ENCODE results near the gene PLEKHA6.

PLEKHA6 gene

DNA sequence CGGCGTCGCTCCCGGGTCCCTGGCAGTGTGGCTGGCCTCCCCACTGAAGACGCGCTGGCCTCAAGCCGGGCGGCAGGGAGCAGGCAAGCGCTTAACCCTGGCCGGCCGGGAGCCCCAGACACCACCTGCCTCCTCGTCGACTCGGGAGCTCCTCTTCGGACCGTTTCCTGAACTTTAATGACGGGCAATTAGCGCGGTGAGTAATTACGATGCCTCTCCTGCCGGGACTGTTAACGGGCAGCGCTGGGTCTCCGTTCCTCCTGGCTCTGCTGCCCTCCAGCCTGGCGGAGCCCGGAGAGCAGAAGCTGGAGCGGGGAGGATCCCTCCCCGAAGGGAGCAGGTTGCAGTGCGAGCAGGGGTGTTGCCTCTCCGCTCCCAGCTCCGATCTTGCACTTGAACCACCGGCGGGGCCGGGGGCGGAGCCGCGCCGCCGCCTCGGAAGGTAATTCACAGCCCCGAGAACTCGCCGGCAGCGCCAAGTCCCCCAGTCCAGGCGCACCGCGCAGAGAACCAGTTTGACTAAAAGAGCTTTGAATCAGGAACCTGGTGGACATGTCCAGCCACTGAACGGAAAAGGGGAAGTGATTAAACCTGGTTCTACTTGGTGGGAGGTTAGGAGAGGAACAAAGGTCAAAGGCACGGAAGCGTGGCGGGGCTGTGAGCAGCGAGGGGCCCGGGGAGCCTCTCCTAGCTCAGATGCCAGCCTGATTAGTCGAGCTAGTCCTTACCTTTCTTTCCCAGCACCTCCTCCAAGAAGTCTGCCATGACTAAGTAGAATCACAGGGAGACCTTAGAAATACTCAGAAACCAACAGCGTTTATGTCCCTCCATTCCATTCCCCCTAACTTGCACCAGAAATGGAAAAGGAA lies 18.3 kb upstream of the PLEKHA6 start:
- DNase-seq, result peak; percentile 75

DNA sequence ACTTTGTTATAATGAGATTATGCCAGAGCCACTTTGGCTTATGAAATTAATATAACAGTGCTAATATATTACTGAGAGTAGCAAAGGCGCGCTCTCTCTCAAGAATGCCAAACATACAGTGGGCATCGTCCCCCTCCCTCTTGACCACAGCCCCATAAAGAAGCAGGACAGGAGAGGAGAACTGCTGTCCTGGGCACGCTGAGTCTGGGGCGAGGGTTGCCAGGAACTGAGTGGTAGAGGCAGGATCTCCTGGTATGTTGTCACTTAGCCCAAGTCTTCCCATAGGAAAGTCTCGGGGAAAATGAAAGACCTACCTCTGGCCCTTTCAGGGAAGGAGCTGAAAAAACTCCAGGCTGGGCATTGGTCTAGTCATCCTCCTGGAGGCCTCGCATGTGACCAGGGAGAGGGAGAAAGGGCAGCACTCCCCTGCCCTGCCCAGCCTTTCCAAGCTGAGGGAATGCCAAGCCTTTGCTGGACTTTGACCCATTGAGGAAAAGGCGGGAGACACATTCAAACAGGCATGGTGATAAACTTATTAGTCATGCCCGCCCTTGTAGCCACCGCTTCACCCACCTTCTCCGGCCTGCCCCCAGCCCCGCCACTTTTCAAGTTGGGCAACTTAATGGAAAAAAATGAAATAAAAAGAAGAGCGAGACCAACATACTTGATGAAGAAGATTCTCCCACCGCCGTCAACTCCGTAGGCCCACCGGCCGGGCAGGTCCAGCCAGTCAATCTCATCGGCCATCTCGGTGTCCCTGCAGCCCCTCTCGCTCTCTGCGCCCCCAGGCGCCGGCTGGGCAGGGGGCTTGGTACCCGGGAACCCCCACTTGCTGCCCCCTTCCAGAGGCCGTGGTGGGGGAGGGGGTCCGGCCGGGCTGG lies 17.4 kb upstream of the PLEKHA6 start:
- no peak for DNase-seq

DNA sequence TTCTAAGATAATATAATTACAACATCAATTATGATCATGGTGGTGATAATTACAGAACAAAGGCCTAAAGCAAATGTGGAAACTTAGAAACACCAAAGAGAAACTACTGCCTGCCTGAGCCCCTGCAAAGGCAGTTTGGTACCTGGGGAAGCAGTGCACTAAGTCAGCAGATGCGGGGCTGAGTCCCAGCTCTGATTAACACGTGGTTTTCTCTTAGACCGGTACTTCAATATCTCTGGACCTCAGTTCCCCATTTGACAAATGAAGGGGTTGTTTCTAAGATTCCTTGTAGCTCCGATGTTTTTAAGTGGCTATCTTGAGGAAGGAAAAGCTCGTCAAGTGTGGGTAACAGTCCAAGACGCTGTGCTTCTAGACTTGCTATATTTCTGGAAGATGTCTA lies 16.7 kb upstream of the PLEKHA6 start:
- DNase-seq, result no peak

DNA sequence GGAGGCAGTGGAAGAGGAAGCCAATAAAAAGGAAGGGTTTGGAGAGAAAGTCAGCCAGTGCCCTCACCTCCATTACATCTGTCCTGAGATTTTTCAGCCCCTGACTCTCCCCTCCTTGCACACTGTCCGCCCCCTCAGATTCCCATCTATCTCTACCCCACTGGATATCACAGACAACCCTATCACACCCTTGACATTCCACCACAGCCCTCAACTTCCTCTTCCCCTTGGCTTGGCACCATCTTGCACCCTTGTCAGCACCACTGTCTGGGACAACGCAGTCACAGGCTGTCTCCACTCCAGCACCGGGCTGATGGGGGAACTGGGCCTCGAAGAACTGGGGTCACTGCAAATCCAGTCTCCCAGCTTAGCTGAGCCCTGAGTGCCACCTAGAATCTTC lies 14.2 kb upstream of the PLEKHA6 start:
- DNase-seq, result no peak

DNA sequence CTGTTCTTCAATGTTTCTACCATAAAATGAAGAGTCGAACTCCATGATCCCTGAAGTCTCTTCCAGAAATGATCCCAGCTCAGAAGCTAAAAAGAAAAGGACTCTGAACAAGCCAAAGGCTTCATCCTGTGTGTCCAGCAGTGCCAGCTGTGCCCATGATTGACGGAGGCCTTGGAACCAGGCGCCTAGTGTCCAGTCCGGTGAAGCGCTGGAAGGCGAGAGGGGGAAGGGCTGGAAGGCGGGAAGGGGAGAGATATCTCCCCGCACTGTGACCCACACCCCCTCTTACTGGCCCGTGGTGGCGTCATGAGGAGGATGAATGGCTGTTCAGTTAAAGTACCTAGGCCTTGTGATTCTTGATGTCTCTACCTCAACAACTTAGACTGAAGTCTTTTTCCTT lies 10.4 kb upstream of the PLEKHA6 start:
- DNase-seq, result no peak

DNA sequence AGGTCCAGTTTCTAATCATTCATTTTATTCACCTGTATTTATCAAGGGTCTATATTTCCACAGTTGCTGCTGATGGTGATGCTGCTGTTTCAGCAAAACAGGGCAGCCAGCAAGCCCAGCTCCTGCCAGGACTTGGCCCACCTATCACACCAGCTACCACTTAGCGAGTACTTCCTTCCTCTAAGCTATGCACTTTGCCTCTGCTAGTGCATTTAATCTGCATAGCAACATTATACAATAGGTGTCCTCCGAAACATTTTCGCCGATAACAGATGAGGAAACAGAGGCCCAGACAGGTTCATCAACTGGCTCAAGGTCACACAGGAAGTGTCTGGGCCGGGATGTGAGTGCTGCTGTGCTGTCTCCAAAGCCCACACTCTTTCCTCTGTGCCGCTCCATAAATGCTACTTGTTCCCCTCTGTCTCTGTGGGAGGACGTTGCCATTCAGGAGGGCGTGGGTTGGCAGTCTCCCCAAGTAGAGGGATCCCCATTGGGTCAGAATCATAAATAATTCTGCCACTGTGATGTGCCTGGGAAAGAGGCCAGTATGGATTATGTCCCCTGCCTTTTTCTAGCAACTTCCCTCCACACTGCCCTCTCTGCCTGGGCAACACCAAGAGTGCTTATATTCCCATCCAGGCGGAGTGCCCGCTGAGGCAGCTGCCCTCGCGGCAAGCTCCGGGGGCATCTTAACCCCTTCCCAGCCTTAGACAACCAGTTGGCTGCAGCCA lies 9.4 kb upstream of the PLEKHA6 start:
- no peak for DNase-seq

DNA sequence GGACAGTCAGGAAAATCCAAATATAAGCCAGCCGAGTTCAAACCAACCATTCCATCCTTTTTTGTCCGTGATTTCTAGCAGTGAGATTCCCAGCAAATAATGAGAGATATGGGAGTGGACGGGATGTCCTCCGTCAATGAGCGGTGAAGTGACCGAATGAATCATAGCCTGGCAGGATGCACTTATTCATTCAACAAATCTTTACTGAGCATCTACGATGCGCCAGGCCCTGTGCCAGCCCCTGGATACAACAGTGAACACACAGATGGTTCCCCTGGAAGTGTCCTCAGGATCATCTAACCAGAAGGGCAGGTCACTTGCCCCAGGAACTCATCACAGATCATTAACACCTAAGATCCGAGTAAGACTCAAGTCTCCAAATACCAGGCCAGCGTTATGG lies 8.2 kb upstream of the PLEKHA6 start:
- no peak for DNase-seq

DNA sequence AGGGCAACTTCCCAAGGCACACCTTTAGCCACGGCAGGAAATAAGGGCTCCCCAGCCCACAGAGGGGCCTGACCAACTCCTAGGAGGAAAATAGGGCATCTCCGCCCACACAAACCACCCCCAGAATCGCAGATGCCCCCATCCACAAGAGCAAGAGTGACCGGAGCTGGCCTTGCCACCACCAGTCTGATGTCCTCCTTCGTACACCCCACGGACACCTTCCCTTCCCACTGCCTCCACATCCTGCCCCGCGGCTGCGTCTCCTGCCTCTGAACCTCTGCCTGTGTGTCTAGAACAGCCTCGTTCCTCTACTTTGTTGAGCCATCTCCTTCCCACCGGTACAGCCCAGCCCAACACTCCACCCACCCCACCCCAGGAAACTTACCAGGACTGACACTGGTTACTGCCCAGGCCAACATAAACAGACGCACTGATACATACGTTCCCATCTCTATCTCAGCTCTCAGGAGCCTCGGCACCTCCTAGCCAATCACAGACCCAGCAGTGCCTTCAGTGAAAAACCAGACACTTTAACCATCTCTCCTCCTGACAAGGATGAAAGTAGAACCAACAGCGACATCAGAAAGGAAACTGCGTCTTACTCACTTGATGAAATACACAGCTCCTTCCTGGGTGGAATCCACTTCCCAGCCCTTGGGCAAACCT lies 7.6 kb upstream of the PLEKHA6 start:
- DNase-seq, result no peak

DNA sequence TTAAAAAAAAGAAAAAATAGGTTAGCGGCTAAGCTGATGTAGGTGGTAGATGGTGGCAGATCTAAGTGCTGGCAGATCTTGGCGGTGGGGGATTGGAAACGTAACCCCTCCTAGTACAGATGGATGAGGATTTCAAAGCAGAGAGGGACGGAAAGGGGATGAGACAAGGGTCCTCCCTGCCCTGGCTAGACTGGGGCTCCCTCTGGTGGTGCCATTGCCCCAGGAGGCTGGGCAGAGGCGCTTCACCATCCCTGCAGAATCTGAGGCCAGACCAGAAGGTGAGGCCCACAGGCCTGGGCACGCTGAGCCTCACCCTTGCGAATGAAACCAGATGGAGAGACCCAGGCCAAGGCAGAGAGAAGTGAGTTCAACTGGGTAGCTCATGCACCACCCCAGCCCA lies 7.0 kb upstream of the PLEKHA6 start:
- peak; percentile 80 for DNase-seq

DNA sequence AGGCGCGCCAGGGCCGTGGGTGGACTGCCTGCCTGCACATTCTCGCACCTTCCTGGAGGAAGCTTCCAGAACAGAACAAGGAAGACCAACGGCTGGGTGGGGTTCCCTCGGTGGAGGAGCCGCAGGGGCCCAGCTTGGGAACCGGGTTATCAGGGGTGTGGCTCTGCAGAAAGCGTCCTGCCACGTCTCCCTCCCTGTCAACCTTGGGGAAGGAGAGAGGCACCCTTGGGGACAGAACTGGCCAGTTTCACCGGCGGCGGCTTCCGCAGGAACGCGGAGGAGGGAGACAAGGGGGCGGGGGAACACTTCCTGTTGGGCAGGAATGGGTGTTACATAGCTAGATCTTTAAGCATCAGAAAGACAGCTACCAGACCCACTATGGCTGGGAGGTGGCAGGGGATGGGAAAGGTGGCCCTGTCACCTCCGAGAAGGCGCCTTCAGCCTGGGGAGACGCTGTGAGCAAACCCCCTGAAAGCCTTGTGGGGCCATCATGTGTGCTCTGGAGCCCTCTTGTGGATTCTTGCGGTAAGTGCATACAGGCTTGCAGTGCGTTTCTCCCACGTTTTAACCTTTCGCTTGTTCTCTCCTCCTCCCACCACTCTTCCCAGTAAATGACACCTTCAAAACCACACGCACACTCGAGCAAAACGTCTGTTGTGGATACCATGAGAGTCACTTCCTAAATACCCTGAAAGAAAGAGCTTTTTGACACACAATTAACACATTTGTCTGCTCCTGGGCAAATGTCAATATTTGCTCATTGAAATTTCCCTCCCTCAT lies 3.8 kb upstream of the PLEKHA6 start:
- peak; percentile 90 for DNase-seq

DNA sequence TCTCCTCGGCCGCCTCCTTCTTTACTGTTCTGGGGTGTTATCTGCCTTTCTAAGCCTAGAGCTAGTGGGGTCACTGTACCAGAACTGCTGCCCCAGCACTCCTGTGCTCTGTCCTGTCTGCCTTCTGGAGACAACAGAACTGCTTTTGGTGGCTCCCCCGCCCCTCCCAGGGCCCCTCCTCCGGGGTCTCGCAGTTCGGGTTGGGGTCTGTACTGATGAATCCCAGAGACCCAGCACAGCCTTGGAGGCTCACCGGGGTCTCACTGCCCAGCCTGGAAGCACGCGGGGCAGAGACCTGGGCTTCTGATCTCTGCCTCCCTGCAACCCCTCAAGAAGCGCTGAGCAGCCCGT lies 3.2 kb upstream of the PLEKHA6 start:
- DNase-seq, result no peak

DNA sequence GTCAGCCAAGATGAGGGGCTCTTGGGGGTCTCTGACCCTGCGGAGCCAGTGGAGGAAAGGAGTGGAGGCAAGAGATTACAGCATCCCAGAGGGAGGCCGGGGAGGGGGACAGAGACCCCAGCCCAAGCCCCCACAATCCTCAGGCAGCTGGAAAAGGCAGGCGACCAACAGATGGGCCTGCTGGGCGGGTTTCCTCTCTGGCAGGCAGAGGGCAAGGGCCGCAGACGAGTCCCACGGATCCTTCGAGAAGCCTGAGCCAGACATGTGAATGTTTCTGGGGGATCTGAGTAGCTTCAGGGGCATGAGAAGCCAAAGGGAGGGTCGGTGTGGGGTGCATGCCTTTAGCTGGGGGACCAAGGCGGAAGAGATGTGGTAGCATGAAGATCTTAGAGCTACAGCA lies 2.1 kb upstream of the PLEKHA6 start:
- DNase-seq, result no peak

DNA sequence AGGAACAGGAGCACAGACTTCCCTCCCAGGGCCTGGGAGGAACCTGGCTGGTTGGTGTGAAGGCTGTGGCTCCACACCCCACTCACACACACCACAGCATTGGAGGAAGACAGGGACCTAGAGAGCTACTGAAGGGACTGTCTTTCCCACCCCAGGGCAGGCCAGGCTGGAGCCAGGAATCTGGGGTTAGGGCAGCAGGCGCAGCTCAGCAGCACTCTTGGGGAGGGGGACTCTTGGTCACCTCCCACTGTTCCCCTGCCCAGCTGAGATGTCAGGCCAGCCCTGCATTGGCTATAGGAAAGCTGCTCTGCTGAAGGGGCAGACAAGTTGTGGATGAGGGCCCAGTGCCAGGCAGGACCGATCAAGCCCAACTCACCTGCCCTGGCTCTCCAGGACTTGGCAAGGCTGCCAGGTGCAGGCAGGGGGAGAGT lies 1.6 kb upstream of the PLEKHA6 start:
- DNase-seq, result no peak

DNA sequence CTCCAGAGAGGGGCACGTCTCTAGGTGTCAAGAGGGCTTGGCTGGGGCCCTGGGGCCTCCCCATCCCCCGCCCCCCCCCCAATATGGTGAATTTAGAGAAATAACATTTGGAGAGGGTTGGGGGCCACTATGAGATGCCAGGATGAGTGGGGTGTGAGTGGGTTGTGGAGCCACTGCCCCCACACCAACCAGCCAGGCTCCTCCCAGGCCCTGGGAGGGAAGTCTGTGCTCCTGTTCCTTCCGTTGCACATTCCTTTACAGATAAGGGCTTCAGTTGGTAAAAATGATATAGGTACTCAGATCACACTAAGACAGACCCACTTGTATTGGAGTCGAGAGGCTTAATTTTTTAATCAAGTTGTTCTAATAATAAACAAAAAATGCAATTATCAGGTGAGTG lies 585 bp upstream of the PLEKHA6 start:
- no peak for DNase-seq

DNA sequence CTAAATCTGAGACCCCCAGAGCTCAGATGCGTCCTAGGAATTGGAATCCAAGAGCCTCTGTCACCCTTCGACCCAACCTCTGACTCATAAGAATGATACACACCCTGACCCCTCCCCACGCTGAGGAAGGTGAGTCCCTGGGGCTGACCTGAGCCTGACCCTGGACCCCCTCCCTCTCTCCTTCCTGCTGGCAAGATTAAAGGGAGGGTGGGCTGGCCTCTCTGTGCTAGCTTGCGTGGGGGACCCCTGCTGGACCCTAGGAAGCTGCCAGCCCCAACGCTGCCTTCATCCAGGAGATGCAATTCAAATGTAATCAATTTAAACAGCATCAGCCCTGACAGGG lies 627 bp downstream of the PLEKHA6 start:
- no peak for DNase-seq

DNA sequence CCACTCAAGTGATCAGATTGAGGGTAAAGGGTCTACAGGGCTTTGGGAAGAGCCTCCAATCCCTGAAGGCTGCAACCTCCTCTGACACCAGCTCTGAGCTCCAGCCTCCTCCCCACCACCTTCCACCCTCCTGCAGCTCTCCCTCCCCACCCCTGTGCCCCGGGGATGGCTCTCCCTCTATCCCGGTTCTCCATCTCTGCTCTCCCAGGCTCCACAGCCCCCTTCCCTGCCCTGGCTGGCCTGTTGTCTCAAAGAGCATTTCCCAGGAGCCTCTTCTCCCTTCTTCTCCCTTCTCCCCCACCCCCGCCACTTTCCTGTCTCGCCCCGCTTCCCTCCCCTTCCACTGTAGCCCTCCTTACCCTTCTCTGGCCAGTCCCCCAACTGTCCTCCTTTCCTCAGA lies 1.1 kb downstream of the PLEKHA6 start:
- peak; percentile 70 for DNase-seq

DNA sequence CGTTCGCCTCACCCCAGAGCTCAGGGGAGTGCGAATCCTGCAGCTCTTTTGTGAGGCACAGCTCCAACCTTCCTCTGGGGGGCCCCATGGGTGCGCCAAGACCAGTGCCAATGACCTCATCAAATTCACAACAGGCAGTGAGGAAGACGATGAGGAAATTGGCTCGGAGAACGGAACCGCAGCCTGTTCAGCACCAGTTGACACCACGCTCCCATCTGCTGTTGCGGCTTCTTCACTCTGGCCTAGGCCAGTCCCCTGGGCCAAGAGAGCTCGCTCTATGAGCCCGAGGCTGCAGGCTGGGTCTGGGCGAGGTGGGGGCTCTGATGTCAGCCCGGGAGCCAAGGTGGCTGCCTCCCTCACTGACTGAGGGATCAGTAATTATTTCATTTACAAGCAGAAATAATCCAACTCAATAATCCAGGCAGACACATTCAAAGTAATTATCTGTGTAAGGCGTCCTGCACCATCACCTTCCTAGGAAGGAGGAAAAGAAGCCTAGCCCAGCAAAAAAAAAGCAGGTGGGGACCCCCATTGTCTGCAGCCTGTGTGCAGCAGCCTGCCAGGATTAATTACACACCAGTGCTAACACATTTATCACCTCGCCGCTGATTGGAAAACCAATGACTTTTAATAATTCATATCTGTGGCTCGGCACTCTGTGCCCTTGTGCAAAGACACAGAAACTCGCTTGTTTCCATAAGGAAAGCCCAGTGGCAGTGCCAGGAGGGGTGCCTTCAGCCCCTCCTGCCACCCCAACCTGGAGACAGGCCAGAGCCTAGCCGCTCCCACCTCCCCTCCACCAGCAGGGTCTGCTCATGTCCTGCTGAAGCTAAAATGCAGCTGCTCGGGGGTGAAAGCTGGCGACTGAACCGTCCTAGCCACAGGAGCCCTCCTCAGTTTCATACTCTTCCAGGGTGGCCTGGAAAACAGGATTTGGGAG lies 1.9 kb downstream of the PLEKHA6 start:
- DNase-seq, result peak; percentile 69

DNA sequence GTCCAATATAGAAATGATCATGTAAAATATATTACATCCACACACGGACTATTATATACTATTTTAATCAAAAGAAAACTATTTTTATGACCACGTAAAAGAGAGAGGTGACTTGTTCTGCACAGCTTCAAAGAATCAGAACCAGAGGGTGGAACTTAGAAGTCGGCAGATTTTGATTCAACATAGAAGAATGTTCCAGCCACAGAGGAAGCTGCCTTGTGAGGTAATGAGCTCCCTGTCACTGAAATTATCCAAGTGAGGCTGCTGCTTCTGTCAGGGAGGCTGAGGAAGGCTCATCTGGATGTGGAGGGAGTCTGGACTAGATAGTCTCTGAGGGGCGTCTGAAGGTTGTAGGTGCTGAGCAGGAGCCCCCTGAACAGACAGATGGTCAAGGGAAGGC lies 2.7 kb downstream of the PLEKHA6 start:
- DNase-seq, result no peak

DNA sequence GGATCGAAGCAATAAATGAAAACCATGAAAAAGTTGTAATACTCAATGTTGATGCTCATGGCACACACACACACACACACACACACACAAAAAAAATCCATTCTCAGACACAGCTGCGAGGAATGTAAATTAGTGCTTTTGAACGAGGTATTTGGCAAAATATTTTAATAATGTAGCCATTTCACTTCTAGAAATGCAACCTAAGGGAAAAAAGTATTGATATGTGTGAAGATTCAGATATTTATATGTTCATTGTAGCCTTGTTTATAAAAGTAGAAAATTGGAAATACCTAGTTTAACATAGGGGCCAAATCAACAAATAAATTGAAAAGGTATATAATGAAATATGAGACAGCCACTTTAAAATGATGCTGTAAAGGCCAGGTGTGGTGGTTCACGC lies 3.8 kb downstream of the PLEKHA6 start:
- DNase-seq, result no peak

DNA sequence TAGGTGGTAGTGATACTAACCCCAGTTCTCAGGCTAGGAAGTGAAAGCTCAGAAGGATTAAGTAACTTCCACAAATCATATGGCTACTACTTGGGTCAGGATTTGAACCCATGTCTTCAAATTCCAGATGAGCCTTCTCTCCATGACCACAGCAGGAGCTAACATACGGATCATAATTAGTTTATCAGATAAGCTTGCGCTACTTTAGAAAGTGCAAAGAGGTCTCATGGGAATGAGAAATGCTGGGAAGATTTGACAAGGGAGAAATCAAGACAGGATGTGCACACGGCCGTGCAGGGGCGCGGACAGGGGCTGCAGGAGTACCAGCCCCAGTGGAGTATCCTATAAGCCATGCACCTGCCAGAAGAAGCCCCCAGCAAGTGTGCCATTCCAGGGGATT lies 5.2 kb downstream of the PLEKHA6 start:
- DNase-seq, result peak; percentile 80
